Measurements from ENCODE around the gene MAP6.

GRCh38 chr11:75627906-75628668, 40.8 kb downstream of the MAP6 start:
- TF ChIP-seq POLR2A (IDR thresholded peaks at IDR 0.05): no peak
- TF ChIP-seq, protein P1, sequence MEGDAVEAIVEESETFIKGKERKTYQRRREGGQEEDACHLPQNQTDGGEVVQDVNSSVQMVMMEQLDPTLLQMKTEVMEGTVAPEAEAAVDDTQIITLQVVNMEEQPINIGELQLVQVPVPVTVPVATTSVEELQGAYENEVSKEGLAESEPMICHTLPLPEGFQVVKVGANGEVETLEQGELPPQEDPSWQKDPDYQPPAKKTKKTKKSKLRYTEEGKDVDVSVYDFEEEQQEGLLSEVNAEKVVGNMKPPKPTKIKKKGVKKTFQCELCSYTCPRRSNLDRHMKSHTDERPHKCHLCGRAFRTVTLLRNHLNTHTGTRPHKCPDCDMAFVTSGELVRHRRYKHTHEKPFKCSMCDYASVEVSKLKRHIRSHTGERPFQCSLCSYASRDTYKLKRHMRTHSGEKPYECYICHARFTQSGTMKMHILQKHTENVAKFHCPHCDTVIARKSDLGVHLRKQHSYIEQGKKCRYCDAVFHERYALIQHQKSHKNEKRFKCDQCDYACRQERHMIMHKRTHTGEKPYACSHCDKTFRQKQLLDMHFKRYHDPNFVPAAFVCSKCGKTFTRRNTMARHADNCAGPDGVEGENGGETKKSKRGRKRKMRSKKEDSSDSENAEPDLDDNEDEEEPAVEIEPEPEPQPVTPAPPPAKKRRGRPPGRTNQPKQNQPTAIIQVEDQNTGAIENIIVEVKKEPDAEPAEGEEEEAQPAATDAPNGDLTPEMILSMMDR (IDR thresholded peaks at IDR 0.05): no peak
- TF ChIP-seq POLR2AphosphoS5 (IDR thresholded peaks at IDR 0.05): no peak
